Measurements from ENCODE around the gene PIKFYVE. TPM values are rescaled to one million over a fixed set of nuclear protein-coding genes. Genes with fewer than 3 reads are reported as not detected.
"Not testable (repeated sequence)": the region's sequence is repeated elsewhere in the genome, so short reads cannot be mapped to it uniquely, and the experiment has no call there.

Gene PIKFYVE
- total and polyA plus RNA-seq, 5 donors from 2014 or later: 5.2 to 43.5 (median 6.4) TPM

DNA sequence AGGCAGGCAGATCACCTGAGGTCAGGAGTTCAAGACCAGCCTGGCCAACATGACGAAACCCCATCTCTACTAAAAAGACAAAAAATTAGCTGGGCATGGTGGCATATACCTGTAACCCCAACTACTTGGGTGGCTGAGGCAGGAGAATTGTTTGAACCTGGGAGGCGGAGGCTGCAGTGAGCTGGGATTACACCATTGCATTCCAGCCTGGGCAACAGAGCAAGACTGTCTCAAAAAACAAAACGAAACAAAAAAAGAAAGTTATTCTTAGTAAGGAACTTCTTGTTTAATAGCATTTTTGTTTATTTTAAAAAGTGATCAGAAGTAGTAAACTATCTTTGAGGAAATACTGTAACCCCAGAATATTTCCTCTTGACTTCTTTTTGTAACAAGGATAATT lies 90.4 kb downstream of the PIKFYVE start:
- H3K9me3 ChIP-seq (ENCODE audit: control insufficient read depth in 2 of 2, low read length in 2 of 2); ATAC-seq (ENCODE audit: low read depth in 2 of 2); H3K4me3 ChIP-seq (ENCODE audit: low read depth, low read length); H3K9me3 Mint-ChIP-seq; DNase-seq; H3K27me3 ChIP-seq (ENCODE audit: control insufficient read depth, insufficient read depth, low read length); H3K27ac ChIP-seq (ENCODE audit: insufficient read depth, low read length, poor library complexity, severe bottlenecking); H3K4me3 Mint-ChIP-seq; H3K27me3 Mint-ChIP-seq; H3K4me1 ChIP-seq (ENCODE audit: control insufficient read depth, insufficient read depth, low read length, poor library complexity, severe bottlenecking): not testable (repeated sequence)
- Mint-ChIP-seq H3K27ac (peak overlapping the region; percentile 50 to 74 (median 73)), H3K4me1 (peaks cover 5 to 12% (median 8%) of the 10 kb centered on the region in 4 donors), H3K36me3 (peaks cover 41% of the 10 kb centered on the region)
- H3K36me3 ChIP-seq (ENCODE audit: control insufficient read depth, insufficient read depth, low read length): peaks cover 46% of the 10 kb centered on the region

- no peak overlapping the region for H3K4me3 Mint-ChIP-seq
- peaks cover 38% of the 10 kb centered on the region for H3K36me3 Mint-ChIP-seq
- Histone ChIP-seq H3K9me3 (ENCODE audit: control insufficient read depth in 2 of 2, low read length in 2 of 2) (no peaks in the 10 kb centered on the region), H3K27me3 (ENCODE audit: control insufficient read depth, insufficient read depth, low read length) (no peaks in the 10 kb centered on the region), H3K27ac (ENCODE audit: insufficient read depth, low read length, poor library complexity, severe bottlenecking) (no peak overlapping the region), H3K4me1 (ENCODE audit: control insufficient read depth, insufficient read depth, low read length, poor library complexity, severe bottlenecking) (no peaks in the 10 kb centered on the region), H3K4me3 (ENCODE audit: low read depth, low read length) (no peak overlapping the region), H3K36me3 (ENCODE audit: control insufficient read depth, insufficient read depth, low read length) (peaks cover 40% of the 10 kb centered on the region)
- H3K27me3 Mint-ChIP-seq: no peaks in the 10 kb centered on the region
- H3K9me3 Mint-ChIP-seq: peaks cover 0 to 1% (median 0%) of the 10 kb centered on the region in 7 donors
- H3K27ac Mint-ChIP-seq: peak overlapping the region; percentile 50 to 83 (median 74)
- H3K4me1 Mint-ChIP-seq: peaks cover 5 to 12% (median 8%) of the 10 kb centered on the region in 4 donors
- no peak for DNase-seq
- ATAC-seq (ENCODE audit: low read depth in 2 of 2): no peak
Measured at GRCh38 chr2:208356846-208357574, 91.0 kb downstream of the PIKFYVE start.

DNA sequence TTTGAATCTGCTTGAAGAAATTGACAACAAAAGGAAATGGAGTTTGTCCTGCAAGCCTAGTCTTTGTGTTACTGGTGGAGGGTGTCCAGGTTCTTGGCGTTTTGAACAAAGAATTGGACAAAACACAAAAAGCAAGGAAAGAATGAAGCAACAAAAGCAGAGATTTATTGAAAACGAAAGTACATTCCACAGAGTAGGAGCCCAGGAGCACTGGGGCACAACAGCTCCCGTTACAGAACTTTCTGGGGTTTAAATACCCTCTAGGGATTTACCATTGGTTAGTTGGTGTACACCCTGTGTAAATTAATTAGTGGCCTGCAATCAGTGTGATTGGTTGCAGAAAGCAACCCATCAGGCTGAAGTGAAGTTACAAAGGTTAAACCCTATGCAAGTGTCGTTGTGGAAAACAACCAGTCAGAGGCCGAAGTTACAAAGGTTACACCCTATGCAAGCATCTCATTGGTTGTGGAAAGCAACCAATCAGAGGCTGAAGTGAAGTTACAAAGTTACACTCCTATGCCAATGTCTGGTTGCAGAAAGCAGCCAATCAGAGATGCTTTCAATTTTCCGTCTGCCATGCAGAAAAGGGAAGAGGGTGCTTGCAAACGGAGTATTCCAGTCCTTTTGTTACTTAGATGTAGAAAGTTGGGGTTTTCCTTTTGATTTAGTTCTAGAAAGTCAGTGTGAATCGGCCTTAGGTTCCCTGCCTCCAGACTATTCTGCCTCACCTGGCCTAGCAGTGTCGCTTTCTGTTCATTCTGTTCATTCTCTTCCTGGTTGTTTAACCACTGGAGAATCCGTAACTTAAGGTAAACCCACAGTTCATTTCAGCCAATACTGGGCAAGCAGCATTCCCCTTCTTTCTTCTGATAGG lies 92.9 kb downstream of the PIKFYVE start:
- peak overlapping the region in 1 of 4 donors; percentile 22 for H3K4me3 Mint-ChIP-seq

DNA sequence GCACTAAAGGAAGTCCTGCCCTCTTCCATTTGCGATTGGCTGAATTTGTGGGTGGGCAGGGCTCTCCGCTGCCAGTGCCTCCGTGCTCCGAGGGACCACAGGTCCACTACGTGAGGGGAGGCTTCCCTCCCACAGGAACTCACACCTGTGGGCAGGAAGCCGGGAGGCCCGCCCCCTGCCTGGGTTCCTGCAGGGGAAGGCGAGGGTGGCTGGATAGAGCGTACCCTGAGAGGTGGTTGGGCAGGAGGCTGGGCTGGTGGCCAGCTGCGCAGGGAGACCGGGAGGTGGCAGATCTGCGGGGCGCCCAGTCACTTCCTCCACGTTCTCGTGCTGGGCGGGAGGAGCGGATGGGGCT lies 93.6 kb downstream of the PIKFYVE start:
- Histone ChIP-seq H3K27me3 (ENCODE audit: control insufficient read depth, insufficient read depth, low read length) (no peaks in the 10 kb centered on the region), H3K27ac (ENCODE audit: insufficient read depth, low read length, poor library complexity, severe bottlenecking) (no peak overlapping the region), H3K4me3 (ENCODE audit: low read depth, low read length) (no peak overlapping the region), H3K9me3 (ENCODE audit: control insufficient read depth in 2 of 2, low read length in 2 of 2) (no peaks in the 10 kb centered on the region), H3K4me1 (ENCODE audit: control insufficient read depth, insufficient read depth, low read length, poor library complexity, severe bottlenecking) (no peaks in the 10 kb centered on the region), H3K36me3 (ENCODE audit: control insufficient read depth, insufficient read depth, low read length) (peaks cover 18% of the 10 kb centered on the region)
- peak in 1 of 2 donors; percentile 22 for ATAC-seq (ENCODE audit: low read depth in 2 of 2)
- H3K4me3 Mint-ChIP-seq: no peak overlapping the region
- H3K27me3 Mint-ChIP-seq: no peaks in the 10 kb centered on the region
- H3K27ac Mint-ChIP-seq: no peak overlapping the region
- no peak for DNase-seq
- peaks cover 10 to 24% (median 15%) of the 10 kb centered on the region in 4 donors for H3K4me1 Mint-ChIP-seq
- H3K9me3 Mint-ChIP-seq: peaks cover 0 to 1% (median 0%) of the 10 kb centered on the region in 7 donors
- H3K36me3 Mint-ChIP-seq: peaks cover 13% of the 10 kb centered on the region

More for the DNA sequence above, 92.9 kb downstream of the PIKFYVE start:
- Histone ChIP-seq H3K27me3 (ENCODE audit: control insufficient read depth, insufficient read depth, low read length) (no peaks in the 10 kb centered on the region), H3K27ac (ENCODE audit: insufficient read depth, low read length, poor library complexity, severe bottlenecking) (no peak overlapping the region), H3K36me3 (ENCODE audit: control insufficient read depth, insufficient read depth, low read length) (peaks cover 21% of the 10 kb centered on the region), H3K9me3 (ENCODE audit: control insufficient read depth in 2 of 2, low read length in 2 of 2) (no peaks in the 10 kb centered on the region), H3K4me3 (ENCODE audit: low read depth, low read length) (no peak overlapping the region), H3K4me1 (ENCODE audit: control insufficient read depth, insufficient read depth, low read length, poor library complexity, severe bottlenecking) (no peaks in the 10 kb centered on the region)
- ATAC-seq (ENCODE audit: low read depth in 2 of 2): no peak
- Mint-ChIP-seq H3K9me3 (peaks cover 0 to 1% (median 0%) of the 10 kb centered on the region in 7 donors), H3K27ac (no peak overlapping the region), H3K27me3 (no peaks in the 10 kb centered on the region), H3K36me3 (peaks cover 19% of the 10 kb centered on the region), H3K4me1 (peaks cover 10 to 20% (median 15%) of the 10 kb centered on the region in 4 donors)
- no peak for DNase-seq

DNA sequence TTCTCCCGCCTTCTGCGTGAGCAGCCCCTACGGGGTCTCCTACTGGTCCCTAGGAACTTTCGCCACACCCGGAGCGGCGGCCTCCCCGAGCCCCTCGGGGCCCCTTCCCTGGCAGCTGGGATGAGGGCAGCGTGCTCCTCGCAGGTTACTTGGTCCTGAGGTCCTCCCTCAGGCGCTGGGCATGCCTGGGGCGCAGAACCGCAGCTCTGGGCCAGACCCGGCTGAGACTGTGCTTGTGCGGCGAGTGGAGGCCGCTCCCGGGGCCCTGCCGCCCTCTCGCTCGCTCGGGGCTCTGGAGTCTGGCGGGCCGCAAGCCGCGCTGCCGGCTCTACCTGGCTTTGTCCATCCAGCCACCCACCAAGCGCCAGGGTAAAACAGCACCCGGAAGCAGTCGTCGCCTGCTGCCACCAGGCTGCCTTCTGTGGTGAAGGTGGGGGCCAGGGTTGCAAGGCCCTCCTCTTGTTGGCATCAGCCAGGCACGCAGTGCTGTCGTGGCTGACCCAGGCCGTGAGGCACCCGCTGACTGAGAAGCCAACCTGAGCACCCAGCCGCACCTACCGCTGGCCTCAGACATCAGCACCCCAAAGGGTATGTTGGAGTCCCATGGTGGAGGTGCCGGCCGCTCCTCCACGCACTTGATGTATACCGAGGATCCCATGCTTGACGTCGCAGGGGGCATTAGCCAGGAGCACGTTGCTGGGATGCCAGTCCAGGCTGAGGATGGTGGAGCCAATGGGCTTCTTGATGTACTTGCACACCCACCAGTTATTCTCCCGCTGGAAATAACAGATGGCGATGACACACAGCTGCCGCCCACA lies 94.4 kb downstream of the PIKFYVE start:
- H3K27me3 Mint-ChIP-seq: no peaks in the 10 kb centered on the region
- no peak overlapping the region for H3K27ac Mint-ChIP-seq
- Histone ChIP-seq H3K27ac (ENCODE audit: insufficient read depth, low read length, poor library complexity, severe bottlenecking) (no peak overlapping the region), H3K4me3 (ENCODE audit: low read depth, low read length) (no peak overlapping the region), H3K4me1 (ENCODE audit: control insufficient read depth, insufficient read depth, low read length, poor library complexity, severe bottlenecking) (no peaks in the 10 kb centered on the region), H3K27me3 (ENCODE audit: control insufficient read depth, insufficient read depth, low read length) (no peaks in the 10 kb centered on the region), H3K36me3 (ENCODE audit: control insufficient read depth, insufficient read depth, low read length) (peaks cover 10% of the 10 kb centered on the region), H3K9me3 (ENCODE audit: control insufficient read depth in 2 of 2, low read length in 2 of 2) (peaks cover 4% of the 10 kb centered on the region in 2 experiments)
- no peak for DNase-seq
- H3K36me3 Mint-ChIP-seq: peaks cover 13% of the 10 kb centered on the region
- peaks cover 0 to 6% (median 4%) of the 10 kb centered on the region in 7 donors for H3K9me3 Mint-ChIP-seq
- ATAC-seq (ENCODE audit: low read depth in 2 of 2): no peak
- H3K4me3 Mint-ChIP-seq: no peak overlapping the region
- H3K4me1 Mint-ChIP-seq: peaks cover 8 to 24% (median 14%) of the 10 kb centered on the region in 4 donors

DNA sequence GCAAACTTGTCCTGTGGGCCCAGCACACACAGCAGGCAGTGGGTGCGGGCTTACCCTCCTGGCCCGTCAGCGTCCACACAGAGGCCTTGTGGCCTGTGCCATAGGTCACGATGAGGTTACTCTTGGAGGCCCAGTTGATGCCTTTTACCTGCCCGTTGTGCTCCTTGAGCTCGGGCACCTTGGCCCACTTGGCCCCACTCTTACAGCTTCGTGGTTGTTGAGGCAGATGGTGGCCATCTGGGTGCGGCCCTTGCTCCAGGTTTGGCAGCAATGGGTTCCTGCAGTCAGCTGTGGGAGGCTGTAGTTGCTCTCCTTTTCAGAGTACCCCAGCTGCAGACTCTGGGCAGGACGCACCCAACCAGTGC lies 95.0 kb downstream of the PIKFYVE start:
- Mint-ChIP-seq H3K4me3 (no peak overlapping the region), H3K4me1 (peaks cover 8 to 26% (median 14%) of the 10 kb centered on the region in 4 donors), H3K36me3 (peaks cover 13% of the 10 kb centered on the region), H3K9me3 (peaks cover 0 to 6% (median 4%) of the 10 kb centered on the region in 7 donors), H3K27me3 (peaks cover under 1% of the 10 kb centered on the region), H3K27ac (no peak overlapping the region)
- Histone ChIP-seq H3K36me3 (ENCODE audit: control insufficient read depth, insufficient read depth, low read length) (peaks cover 6% of the 10 kb centered on the region), H3K27me3 (ENCODE audit: control insufficient read depth, insufficient read depth, low read length) (no peaks in the 10 kb centered on the region), H3K27ac (ENCODE audit: insufficient read depth, low read length, poor library complexity, severe bottlenecking) (no peak overlapping the region), H3K4me1 (ENCODE audit: control insufficient read depth, insufficient read depth, low read length, poor library complexity, severe bottlenecking) (no peaks in the 10 kb centered on the region), H3K4me3 (ENCODE audit: low read depth, low read length) (no peak overlapping the region), H3K9me3 (ENCODE audit: control insufficient read depth in 2 of 2, low read length in 2 of 2) (peaks cover 4% of the 10 kb centered on the region in 2 experiments)
- DNase-seq (no peak), ATAC-seq (ENCODE audit: low read depth in 2 of 2) (no peak)

DNA sequence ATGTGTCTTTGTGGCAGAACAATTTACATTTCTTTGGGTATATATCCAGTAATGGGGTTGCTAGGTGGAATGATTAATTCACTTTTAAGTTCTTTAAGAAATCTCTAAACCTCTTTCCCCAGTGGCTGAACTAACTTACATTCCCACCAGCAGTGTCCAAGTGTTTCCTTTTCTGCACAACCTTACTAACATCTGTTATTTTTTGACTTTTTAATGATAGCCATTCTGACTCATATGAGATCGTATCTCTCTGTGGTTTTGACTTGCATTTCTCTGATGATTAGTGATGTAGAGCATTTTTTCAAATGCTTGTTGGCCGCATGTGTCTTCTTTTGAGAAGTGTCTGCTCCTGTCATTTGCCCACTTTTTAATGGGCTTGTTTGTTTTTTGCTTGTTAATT lies 97.4 kb downstream of the PIKFYVE start:
- H3K27ac Mint-ChIP-seq: peak overlapping the region in 1 of 3 donors; percentile 44
- ATAC-seq (ENCODE audit: low read depth in 2 of 2): no peak
- H3K9me3 Mint-ChIP-seq: peaks cover 1 to 7% (median 4%) of the 10 kb centered on the region in 7 donors

More for the DNA sequence above, 97.4 kb downstream of the PIKFYVE start:
- Mint-ChIP-seq H3K27me3 (peaks cover 7% of the 10 kb centered on the region), H3K4me3 (no peak overlapping the region), H3K4me1 (peaks cover 5 to 22% (median 7%) of the 10 kb centered on the region in 4 donors), H3K36me3 (peaks cover 7% of the 10 kb centered on the region)
- Histone ChIP-seq H3K27ac (ENCODE audit: insufficient read depth, low read length, poor library complexity, severe bottlenecking) (no peak overlapping the region), H3K36me3 (ENCODE audit: control insufficient read depth, insufficient read depth, low read length) (no peaks in the 10 kb centered on the region), H3K4me3 (ENCODE audit: low read depth, low read length) (no peak overlapping the region), H3K27me3 (ENCODE audit: control insufficient read depth, insufficient read depth, low read length) (no peaks in the 10 kb centered on the region), H3K4me1 (ENCODE audit: control insufficient read depth, insufficient read depth, low read length, poor library complexity, severe bottlenecking) (no peaks in the 10 kb centered on the region), H3K9me3 (ENCODE audit: control insufficient read depth in 2 of 2, low read length in 2 of 2) (peaks cover 4% of the 10 kb centered on the region in 2 experiments)
- peak in 1 of 3 donors; percentile 25 for DNase-seq

All from CD4-positive, CD25-positive, alpha-beta regulatory T cell (primary cell).